ENCODE measurements around the gene RBM5. TPM values are rescaled to one million over a fixed set of nuclear protein-coding genes. Genes with fewer than 3 reads are reported as not detected.

The RBM5 gene
- total and polyA plus RNA-seq, 2 donors (not counting 1 experiment from before 2014, with no cell fraction given), result 405 to 464 TPM

- ATAC-seq (ENCODE audit: low read depth) (no peak), DNase-seq (no peak)
- H3K9me3 Mint-ChIP-seq (ENCODE audit: insufficient read depth), result no peaks in the 10 kb centered on the region
- H3K4me1 Mint-ChIP-seq, result peaks cover 15% of the 10 kb centered on the region
- TF ChIP-seq EZH2 (IDR thresholded peaks at IDR 0.05; ENCODE audit: borderline replicate concordance, insufficient read depth, low read depth, low read length, poor library complexity, severe bottlenecking) (no peak), CTCF (IDR thresholded peaks at IDR 0.05) (no peak)
- no peak overlapping the region for H3K9ac ChIP-seq (ENCODE audit: low read length)
- H3K4me3 Mint-ChIP-seq, result no peak overlapping the region
- peaks cover 9% of the 10 kb centered on the region for H4K20me1 ChIP-seq (ENCODE audit: control insufficient read depth, insufficient read depth, low read length, poor library complexity, severe bottlenecking)
- no peak overlapping the region for H3K27ac ChIP-seq (ENCODE audit: low read length in 2 of 2)
- no peak overlapping the region for H3K4me3 ChIP-seq (ENCODE audit: control extremely low read depth in 1 of 5, extremely low read depth in 1 of 5, insufficient read depth in 1 of 5, low read depth in 2 of 5, low read length in 4 of 5)
- H3K36me3 ChIP-seq (replicated peaks in 1 of 2; ENCODE audit: control extremely low read depth in 1 of 2, control insufficient read depth in 1 of 2, extremely low read depth in 1 of 2, insufficient read depth in 2 of 2, low read length in 1 of 2), result no peaks in the 10 kb centered on the region
- no peaks in the 10 kb centered on the region for H3K79me2 ChIP-seq (ENCODE audit: control insufficient read depth, insufficient read depth, low read length)
- peaks cover 0 to 6% (median 0%) of the 10 kb centered on the region in 3 donors for H3K9me3 ChIP-seq (ENCODE audit: control extremely low read depth in 1 of 3, control insufficient read depth in 2 of 3, insufficient read depth in 1 of 3, low read length in 2 of 3)
- H3K27me3 Mint-ChIP-seq, result peaks cover 27% of the 10 kb centered on the region
- CTCF ChIA-PET, result no interaction called here
- POLR2A ChIA-PET, result no interaction called here
- no peak overlapping the region for H3K27ac Mint-ChIP-seq
- no peak overlapping the region for H2AFZ ChIP-seq (ENCODE audit: insufficient read depth, low read depth, low read length, poor library complexity, severe bottlenecking)
- H3K4me1 ChIP-seq (ENCODE audit: control insufficient read depth in 2 of 2, insufficient read depth in 2 of 2, low read length in 2 of 2), result peaks cover 14 to 20% of the 10 kb centered on the region in 2 donors
- intact Hi-C loops (cut with micrococcal nuclease), result no loop called here
- H3K4me2 ChIP-seq (replicated peaks; ENCODE audit: low read depth, low read length, poor library complexity, severe bottlenecking), result no peak overlapping the region
- peaks cover 0 to 43% (median 18%) of the 10 kb centered on the region in 4 experiments for H3K27me3 ChIP-seq (replicated peaks in 1 of 4; ENCODE audit: control extremely low read depth in 1 of 4, control insufficient read depth in 3 of 4, insufficient read depth in 4 of 4, low read length in 3 of 4)
- 57% methylated on average over 7 of the region's 12 CpGs for WGBS (ENCODE audit: insufficient coverage)
These were observed 69.3 kb downstream of the RBM5 start for GRCh38 chr3:50157827-50158529.

GRCh38 chr3:50158530-50159146 lies 69.9 kb downstream of the RBM5 start:
- POLR2A ChIA-PET, result no interaction called here
- ATAC-seq (ENCODE audit: low read depth), result no peak
- H3K9me3 ChIP-seq (ENCODE audit: control extremely low read depth in 1 of 3, control insufficient read depth in 2 of 3, insufficient read depth in 1 of 3, low read length in 2 of 3), result peaks cover 0 to 6% (median 0%) of the 10 kb centered on the region in 3 donors
- Mint-ChIP-seq H3K9me3 (ENCODE audit: insufficient read depth) (no peaks in the 10 kb centered on the region), H3K27ac (no peak overlapping the region), H3K27me3 (peaks cover 20% of the 10 kb centered on the region), H3K4me3 (no peak overlapping the region), H3K4me1 (peaks cover 12% of the 10 kb centered on the region)
- H3K9ac ChIP-seq (ENCODE audit: low read length), result no peak overlapping the region
- no peak overlapping the region for H3K4me2 ChIP-seq (replicated peaks; ENCODE audit: low read depth, low read length, poor library complexity, severe bottlenecking)
- no peaks in the 10 kb centered on the region for H3K36me3 ChIP-seq (replicated peaks in 1 of 2; ENCODE audit: control extremely low read depth in 1 of 2, control insufficient read depth in 1 of 2, extremely low read depth in 1 of 2, insufficient read depth in 2 of 2, low read length in 1 of 2)
- H3K27me3 ChIP-seq (replicated peaks in 1 of 4; ENCODE audit: control extremely low read depth in 1 of 4, control insufficient read depth in 3 of 4, insufficient read depth in 4 of 4, low read length in 3 of 4), result peaks cover 0 to 37% (median 15%) of the 10 kb centered on the region in 4 experiments
- intact Hi-C loops (cut with micrococcal nuclease), result no loop called here
- no peak overlapping the region for H3K27ac ChIP-seq (ENCODE audit: low read length in 2 of 2)
- peaks cover 9% of the 10 kb centered on the region for H4K20me1 ChIP-seq (ENCODE audit: control insufficient read depth, insufficient read depth, low read length, poor library complexity, severe bottlenecking)
- DNase-seq, result no peak
- peaks cover 14 to 20% of the 10 kb centered on the region in 2 donors for H3K4me1 ChIP-seq (ENCODE audit: control insufficient read depth in 2 of 2, insufficient read depth in 2 of 2, low read length in 2 of 2)
- no peak overlapping the region for H3K4me3 ChIP-seq (ENCODE audit: control extremely low read depth in 1 of 5, extremely low read depth in 1 of 5, insufficient read depth in 1 of 5, low read depth in 2 of 5, low read length in 4 of 5)
- CTCF ChIA-PET, result no interaction called here
- H3K79me2 ChIP-seq (ENCODE audit: control insufficient read depth, insufficient read depth, low read length), result no peaks in the 10 kb centered on the region
- H2AFZ ChIP-seq (ENCODE audit: insufficient read depth, low read depth, low read length, poor library complexity, severe bottlenecking), result no peak overlapping the region
- 96% methylated on average over 10 of the region's 10 CpGs for WGBS (ENCODE audit: insufficient coverage)
- TF ChIP-seq CTCF (IDR thresholded peaks at IDR 0.05), result no peak
- no peak for TF ChIP-seq EZH2 (IDR thresholded peaks at IDR 0.05; ENCODE audit: borderline replicate concordance, insufficient read depth, low read depth, low read length, poor library complexity, severe bottlenecking)

All from B cell (primary cell).